ENCODE measurements around the gene SCGN.

Gene SCGN

DNA sequence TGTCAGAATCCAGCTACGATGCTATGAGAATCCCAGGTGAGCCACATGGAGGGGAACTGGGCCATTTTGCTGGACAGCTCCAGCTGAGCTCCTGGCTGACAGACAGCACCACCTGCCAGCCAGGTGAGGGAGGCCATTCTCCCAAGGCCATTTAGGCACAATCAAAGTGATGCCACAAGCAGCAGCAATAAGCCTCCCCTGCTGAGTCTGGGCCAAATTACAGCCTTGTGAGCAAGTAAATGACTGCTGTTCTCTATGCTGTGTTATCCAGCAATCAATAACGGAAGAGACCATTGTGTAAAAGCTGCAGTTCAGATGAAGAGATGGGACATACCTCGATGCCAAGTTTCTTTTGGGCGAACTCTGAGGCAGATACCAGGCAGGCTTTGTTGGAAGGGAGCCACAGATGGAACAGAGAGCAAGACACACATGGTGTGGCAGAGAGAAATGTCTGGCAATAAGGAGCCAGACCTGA, 14.0 kb upstream of the SCGN start:
- H3K9ac ChIP-seq (ENCODE audit: low read length), result no peak overlapping the region
- WGBS (ENCODE audit: extremely low coverage, insufficient coverage, insufficient read length), result no CpG with 5 or more reads among the region's 4 CpGs

GRCh38 chr6:25639653-25640052, 12.4 kb upstream of the SCGN start:
- Histone ChIP-seq H4K8ac (ENCODE audit: low read depth, low read length) (no peak overlapping the region), H3K79me1 (ENCODE audit: low read length) (peaks cover 1% of the 10 kb centered on the region), H3K18ac (ENCODE audit: low read length) (no peak overlapping the region), H2AK5ac (ENCODE audit: low read length) (no peak overlapping the region), H3K9me3 (ENCODE audit: insufficient read depth, low read depth, low read length) (peaks cover 1% of the 10 kb centered on the region), H2BK120ac (ENCODE audit: insufficient read depth, low read length, poor library complexity) (no peak overlapping the region), H3K4me3 (ENCODE audit: low read depth, low read length) (no peak overlapping the region), H3K14ac (ENCODE audit: low read length) (no peak overlapping the region), H2BK5ac (ENCODE audit: low read depth, low read length, poor library complexity) (no peak overlapping the region), H3K27me3 (ENCODE audit: insufficient read depth, low read length) (no peaks in the 10 kb centered on the region), H3K36me3 (ENCODE audit: control insufficient read depth in 1 of 2, insufficient read depth in 2 of 2, low read length in 2 of 2) (no peaks in the 10 kb centered on the region), H3K79me2 (ENCODE audit: control insufficient read depth, insufficient read depth, low read length, poor library complexity) (no peaks in the 10 kb centered on the region), H3K4ac (ENCODE audit: low read depth, low read length) (no peak overlapping the region), H2BK12ac (ENCODE audit: low read length) (no peak overlapping the region), H4K91ac (ENCODE audit: low read depth, low read length) (no peak overlapping the region), H3K23ac (ENCODE audit: low read length) (no peak overlapping the region), H3K4me1 (ENCODE audit: control insufficient read depth in 1 of 2, insufficient read depth in 2 of 2, low read length in 2 of 2) (no peaks in the 10 kb centered on the region), H4K12ac (ENCODE audit: low read depth, low read length) (no peak overlapping the region), H2AFZ (ENCODE audit: insufficient read depth, low read length, poor library complexity) (no peak overlapping the region), H3K27ac (ENCODE audit: low read depth, low read length) (no peak overlapping the region), H3K4me2 (ENCODE audit: low read length) (no peak overlapping the region), H3K9ac (ENCODE audit: low read length) (no peak overlapping the region)
- no CpG with 5 or more reads among the region's 4 CpGs for WGBS (ENCODE audit: extremely low coverage, insufficient coverage, insufficient read length)
- no peak for DNase-seq

More for the DNA sequence above, 14.0 kb upstream of the SCGN start:
- peaks cover 1% of the 10 kb centered on the region for H3K79me1 ChIP-seq (ENCODE audit: low read length)
- H4K8ac ChIP-seq (ENCODE audit: low read depth, low read length), result no peak overlapping the region
- no peak overlapping the region for H3K23ac ChIP-seq (ENCODE audit: low read length)
- H3K14ac ChIP-seq (ENCODE audit: low read length), result no peak overlapping the region
- H3K79me2 ChIP-seq (ENCODE audit: control insufficient read depth, insufficient read depth, low read length, poor library complexity), result no peaks in the 10 kb centered on the region
- no peak overlapping the region for H3K27ac ChIP-seq (ENCODE audit: low read depth, low read length)
- H2BK120ac ChIP-seq (ENCODE audit: insufficient read depth, low read length, poor library complexity), result no peak overlapping the region
- H2AFZ ChIP-seq (ENCODE audit: insufficient read depth, low read length, poor library complexity), result no peak overlapping the region
- no peak overlapping the region for H2BK5ac ChIP-seq (ENCODE audit: low read depth, low read length, poor library complexity)
- H3K4ac ChIP-seq (ENCODE audit: low read depth, low read length), result no peak overlapping the region
- no peak overlapping the region for H2AK5ac ChIP-seq (ENCODE audit: low read length)
- peak in 1 of 2 donors; percentile 3 for DNase-seq
- H3K4me3 ChIP-seq (ENCODE audit: low read depth, low read length), result no peak overlapping the region
- H3K27me3 ChIP-seq (ENCODE audit: insufficient read depth, low read length), result no peaks in the 10 kb centered on the region
- H4K91ac ChIP-seq (ENCODE audit: low read depth, low read length), result no peak overlapping the region
- peaks cover 1% of the 10 kb centered on the region for H3K9me3 ChIP-seq (ENCODE audit: insufficient read depth, low read depth, low read length)
- H3K18ac ChIP-seq (ENCODE audit: low read length), result no peak overlapping the region
- H3K36me3 ChIP-seq (ENCODE audit: control insufficient read depth in 1 of 2, insufficient read depth in 2 of 2, low read length in 2 of 2), result no peaks in the 10 kb centered on the region
- no peak overlapping the region for H2BK12ac ChIP-seq (ENCODE audit: low read length)
- no peak overlapping the region for H4K12ac ChIP-seq (ENCODE audit: low read depth, low read length)
- H3K4me1 ChIP-seq (ENCODE audit: control insufficient read depth in 1 of 2, insufficient read depth in 2 of 2, low read length in 2 of 2), result no peaks in the 10 kb centered on the region
- H3K4me2 ChIP-seq (ENCODE audit: low read length), result no peak overlapping the region

GRCh38 chr6:25640446-25640845, 11.6 kb upstream of the SCGN start:
- no peak for DNase-seq
- no peak overlapping the region for H3K4me3 ChIP-seq (ENCODE audit: low read depth, low read length)
- H2AFZ ChIP-seq (ENCODE audit: insufficient read depth, low read length, poor library complexity), result no peak overlapping the region
- H3K27me3 ChIP-seq (ENCODE audit: insufficient read depth, low read length), result no peaks in the 10 kb centered on the region
- H2AK5ac ChIP-seq (ENCODE audit: low read length), result no peak overlapping the region
- H3K9me3 ChIP-seq (ENCODE audit: insufficient read depth, low read depth, low read length), result peaks cover 1% of the 10 kb centered on the region
- no peak overlapping the region for H3K4me2 ChIP-seq (ENCODE audit: low read length)
- no peaks in the 10 kb centered on the region for H3K36me3 ChIP-seq (ENCODE audit: control insufficient read depth in 1 of 2, insufficient read depth in 2 of 2, low read length in 2 of 2)
- peaks cover under 1% of the 10 kb centered on the region for H3K79me1 ChIP-seq (ENCODE audit: low read length)
- H4K12ac ChIP-seq (ENCODE audit: low read depth, low read length), result no peak overlapping the region
- no peak overlapping the region for H2BK120ac ChIP-seq (ENCODE audit: insufficient read depth, low read length, poor library complexity)
- no peaks in the 10 kb centered on the region for H3K4me1 ChIP-seq (ENCODE audit: control insufficient read depth in 1 of 2, insufficient read depth in 2 of 2, low read length in 2 of 2)
- H3K4ac ChIP-seq (ENCODE audit: low read depth, low read length), result no peak overlapping the region
- H3K9ac ChIP-seq (ENCODE audit: low read length), result no peak overlapping the region
- H3K18ac ChIP-seq (ENCODE audit: low read length), result no peak overlapping the region
- H3K14ac ChIP-seq (ENCODE audit: low read length), result no peak overlapping the region
- no peak overlapping the region for H4K91ac ChIP-seq (ENCODE audit: low read depth, low read length)
- H3K79me2 ChIP-seq (ENCODE audit: control insufficient read depth, insufficient read depth, low read length, poor library complexity), result no peaks in the 10 kb centered on the region
- WGBS (ENCODE audit: extremely low coverage, insufficient coverage, insufficient read length), result no CpG with 5 or more reads among the region's 5 CpGs
- H2BK12ac ChIP-seq (ENCODE audit: low read length), result no peak overlapping the region
- no peak overlapping the region for H4K8ac ChIP-seq (ENCODE audit: low read depth, low read length)
- H3K27ac ChIP-seq (ENCODE audit: low read depth, low read length), result no peak overlapping the region
- no peak overlapping the region for H2BK5ac ChIP-seq (ENCODE audit: low read depth, low read length, poor library complexity)
- H3K23ac ChIP-seq (ENCODE audit: low read length), result no peak overlapping the region

DNA sequence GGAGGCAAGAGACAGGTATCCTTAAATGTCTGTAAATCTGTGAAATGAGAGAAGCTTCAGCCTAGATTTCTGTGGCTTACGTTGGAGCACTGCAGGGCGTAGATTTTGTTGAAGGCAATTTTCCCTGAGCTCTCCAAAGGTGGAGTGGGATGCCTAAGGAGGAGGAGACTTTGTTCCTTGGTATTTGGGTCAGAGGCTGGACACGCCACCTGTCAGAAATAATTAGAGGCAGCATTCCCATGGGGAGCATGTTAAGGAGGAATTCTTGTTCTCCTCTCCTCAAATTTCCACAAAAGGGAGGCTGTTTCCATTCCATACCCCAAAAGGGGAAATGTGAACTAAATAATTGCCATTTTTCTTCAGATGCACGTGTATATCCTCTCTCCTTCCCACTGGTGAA, 11.1 kb upstream of the SCGN start:
- no peak overlapping the region for H3K4ac ChIP-seq (ENCODE audit: low read depth, low read length)
- no peak overlapping the region for H2BK12ac ChIP-seq (ENCODE audit: low read length)
- no peak overlapping the region for H3K23ac ChIP-seq (ENCODE audit: low read length)
- H3K4me1 ChIP-seq (ENCODE audit: control insufficient read depth in 1 of 2, insufficient read depth in 2 of 2, low read length in 2 of 2), result no peaks in the 10 kb centered on the region
- H2AFZ ChIP-seq (ENCODE audit: insufficient read depth, low read length, poor library complexity), result no peak overlapping the region
- no peak overlapping the region for H2BK120ac ChIP-seq (ENCODE audit: insufficient read depth, low read length, poor library complexity)
- no peak overlapping the region for H3K9ac ChIP-seq (ENCODE audit: low read length)
- no peak overlapping the region for H2BK5ac ChIP-seq (ENCODE audit: low read depth, low read length, poor library complexity)
- no peaks in the 10 kb centered on the region for H3K79me1 ChIP-seq (ENCODE audit: low read length)
- H4K91ac ChIP-seq (ENCODE audit: low read depth, low read length), result no peak overlapping the region
- H3K4me3 ChIP-seq (ENCODE audit: low read depth, low read length), result no peak overlapping the region
- WGBS (ENCODE audit: extremely low coverage, insufficient coverage, insufficient read length), result no CpG with 5 or more reads among the region's 4 CpGs
- no peak overlapping the region for H3K27ac ChIP-seq (ENCODE audit: low read depth, low read length)
- no peaks in the 10 kb centered on the region for H3K27me3 ChIP-seq (ENCODE audit: insufficient read depth, low read length)
- DNase-seq, result peak in 1 of 2 donors; percentile 13
- H3K14ac ChIP-seq (ENCODE audit: low read length), result no peak overlapping the region
- H3K79me2 ChIP-seq (ENCODE audit: control insufficient read depth, insufficient read depth, low read length, poor library complexity), result no peaks in the 10 kb centered on the region
- H4K8ac ChIP-seq (ENCODE audit: low read depth, low read length), result no peak overlapping the region
- H3K4me2 ChIP-seq (ENCODE audit: low read length), result no peak overlapping the region
- no peaks in the 10 kb centered on the region for H3K36me3 ChIP-seq (ENCODE audit: control insufficient read depth in 1 of 2, insufficient read depth in 2 of 2, low read length in 2 of 2)
- H2AK5ac ChIP-seq (ENCODE audit: low read length), result no peak overlapping the region
- no peak overlapping the region for H3K18ac ChIP-seq (ENCODE audit: low read length)
- no peak overlapping the region for H4K12ac ChIP-seq (ENCODE audit: low read depth, low read length)
- peaks cover 1% of the 10 kb centered on the region for H3K9me3 ChIP-seq (ENCODE audit: insufficient read depth, low read depth, low read length)
